WTC11 (cell line): ENCODE measurements around the gene TMEM271. TPM values are rescaled to one million over a fixed set of nuclear protein-coding genes. Genes with fewer than 3 reads are reported as not detected.

ENCODE experiments used
- ATAC-seq: fragments of 200-7000 bp; cut with Tn5 transposase; 2 replicates; pipeline ENCODE4 v1.10.0; 2021; ENCODE audit warnings: mild to moderate bottlenecking, moderate library complexity
- CTCF ChIA-PET: fragments of 300-600 bp; sonication (Branson Sonifier 250); formaldehyde crosslinking; loops from one replicate; lab custom pipeline; 2021; ENCODE audit warnings: antibody characterized with exemption; lab: Charles Lee
- POLR2A ChIA-PET: fragments of 350-600 bp; sonication (Branson Sonifier 250); formaldehyde crosslinking; loops from one replicate; lab custom pipeline; 2021; ENCODE audit warnings: antibody characterized with exemption; lab: Charles Lee
- DNase-seq: peaks from one replicate; pipeline ENCODE4 v3.0.0; 2021; ENCODE audit warnings: low spot score
- H3K27ac Mint-ChIP-seq: 2 replicates; pipeline ENCODE4 v1.8.0; 2021; ENCODE audit warnings: mixed read lengths
- H3K27me3 Mint-ChIP-seq: 2 replicates; pipeline ENCODE4 v1.8.0; 2021; ENCODE audit warnings: low read depth, mild to moderate bottlenecking, moderate library complexity, mixed read lengths
- H3K36me3 Mint-ChIP-seq: 2 replicates; pipeline ENCODE4 v1.8.0; 2021; ENCODE audit warnings: mixed read lengths
- H3K4me1 Mint-ChIP-seq: 2 replicates; pipeline ENCODE4 v1.8.0; 2022; ENCODE audit warnings: mixed read lengths
- H3K4me3 Mint-ChIP-seq: 2 replicates; pipeline ENCODE4 v1.8.0; 2021; ENCODE audit warnings: mild to moderate bottlenecking, moderate library complexity, mixed read lengths
- H3K9me3 Mint-ChIP-seq: 2 replicates; pipeline ENCODE4 v1.8.0; 2021; ENCODE audit warnings: mixed read lengths
- ARID4B ChIP-seq: sonication (generic); formaldehyde crosslinking; IDR thresholded peaks from 2 replicates; pipeline ENCODE4 v1.8.0; 2023; ENCODE audit warnings: missing genetic modification reagents, mild to moderate bottlenecking, borderline replicate concordance
- ATF1 ChIP-seq: sonication (generic); formaldehyde crosslinking; IDR thresholded peaks from 2 replicates; pipeline ENCODE4 v1.8.1; 2023; ENCODE audit warnings: mild to moderate bottlenecking, moderate library complexity, missing genetic modification reagents
- E2F1 ChIP-seq: sonication (generic); formaldehyde crosslinking; IDR thresholded peaks from 2 replicates; pipeline ENCODE4 v1.8.0; 2022; ENCODE audit warnings: mild to moderate bottlenecking, missing genetic modification reagents
- ETV6 ChIP-seq: sonication (generic); formaldehyde crosslinking; IDR thresholded peaks from 2 replicates; pipeline ENCODE4 v1.8.1; 2022; ENCODE audit warnings: mild to moderate bottlenecking, missing genetic modification reagents
- GABPB1 ChIP-seq: sonication (generic); formaldehyde crosslinking; IDR thresholded peaks from 2 replicates; pipeline ENCODE4 v1.8.1; 2023; ENCODE audit warnings: mild to moderate bottlenecking, missing genetic modification reagents
- GRHL2 ChIP-seq: fragments of 250-450 bp; sonication (Bioruptor Pico); IDR thresholded peaks from 2 replicates; pipeline ENCODE4 v1.8.0; 2022; ENCODE audit warnings: mild to moderate bottlenecking, moderate library complexity; ENCODE audit not compliant: insufficient replicate concordance, severe bottlenecking
- GTF2I ChIP-seq: fragments of 250-450 bp; sonication (Bioruptor Pico); conservative IDR thresholded peaks from 2 replicates; pipeline ENCODE4 v1.4.0; 2021; ENCODE audit warnings: mild to moderate bottlenecking
- KAT7 ChIP-seq: sonication (generic); formaldehyde crosslinking; IDR thresholded peaks from 2 replicates; pipeline ENCODE4 v1.8.1; 2023; ENCODE audit warnings: missing genetic modification reagents, mild to moderate bottlenecking, borderline replicate concordance
- MLX ChIP-seq: sonication (generic); formaldehyde crosslinking; IDR thresholded peaks from 2 replicates; pipeline ENCODE4 v1.8.1; 2023; ENCODE audit warnings: mild to moderate bottlenecking, missing genetic modification reagents, moderate library complexity
- RELA ChIP-seq: sonication (generic); formaldehyde crosslinking; IDR thresholded peaks from 2 replicates; pipeline ENCODE4 v1.8.1; 2022; ENCODE audit warnings: missing genetic modification reagents, mild to moderate bottlenecking, borderline replicate concordance
- SMAD4 ChIP-seq: sonication (generic); formaldehyde crosslinking; IDR thresholded peaks from 2 replicates; pipeline ENCODE4 v1.8.0; 2022; ENCODE audit warnings: mild to moderate bottlenecking, missing genetic modification reagents
- SOX15 ChIP-seq: fragments of 250-450 bp; sonication (Bioruptor Pico); IDR thresholded peaks from 2 replicates; pipeline ENCODE4 v1.9.0; 2021; ENCODE audit warnings: mild to moderate bottlenecking
- TCF7 ChIP-seq: sonication (generic); formaldehyde crosslinking; IDR thresholded peaks from 2 replicates; pipeline ENCODE4 v1.8.0; 2022; ENCODE audit warnings: mild to moderate bottlenecking, low read depth, missing genetic modification reagents, moderate library complexity
- TEAD1 ChIP-seq: sonication (generic); formaldehyde crosslinking; IDR thresholded peaks from 2 replicates; pipeline ENCODE4 v1.8.0; 2022; ENCODE audit warnings: mild to moderate bottlenecking, missing genetic modification reagents
- ZBTB21 ChIP-seq: sonication (generic); formaldehyde crosslinking; IDR thresholded peaks from 2 replicates; pipeline ENCODE4 v1.8.1; 2023; ENCODE audit warnings: mild to moderate bottlenecking, missing genetic modification reagents, borderline replicate concordance
- ZBTB43 ChIP-seq: sonication (generic); formaldehyde crosslinking; IDR thresholded peaks from 2 replicates; pipeline ENCODE4 v1.8.1; 2023; ENCODE audit warnings: mild to moderate bottlenecking, missing genetic modification reagents
- ZMAT4 ChIP-seq: fragments of 250-450 bp; sonication (Bioruptor Pico); IDR thresholded peaks from 2 replicates; pipeline ENCODE4 v1.9.0; 2021; ENCODE audit warnings: mild to moderate bottlenecking
- ZNF121 ChIP-seq: sonication (generic); formaldehyde crosslinking; IDR thresholded peaks from 2 replicates; pipeline ENCODE4 v1.8.0; 2023; ENCODE audit warnings: missing genetic modification reagents
- ZNF138 ChIP-seq: sonication (generic); formaldehyde crosslinking; conservative IDR thresholded peaks from 2 replicates; pipeline ENCODE4 v1.8.1; 2022; ENCODE audit warnings: mild to moderate bottlenecking, moderate library complexity, missing genetic modification reagents
- ZNF232 ChIP-seq: sonication (generic); formaldehyde crosslinking; IDR thresholded peaks from 2 replicates; pipeline ENCODE4 v1.8.0; 2022; ENCODE audit warnings: mild to moderate bottlenecking, missing genetic modification reagents
- ZNF396 ChIP-seq: fragments of 250-450 bp; sonication (Bioruptor Pico); IDR thresholded peaks from 2 replicates; pipeline ENCODE4 v1.8.0; 2021; ENCODE audit warnings: mild to moderate bottlenecking, moderate library complexity, borderline replicate concordance
- total RNA-seq: library from RNA; stranded (reverse); gene quantifications from 3 replicates; pipeline ENCODE4 v1.2.3, GENCODE V29; 2021

TMEM271 gene
- total RNA-seq, 1 experiment from 2014 or later, result 0.31 TPM

GRCh38 chr4:530017-530781 lies 45.9 kb downstream of the TMEM271 start:
- DNase-seq (no peak), ATAC-seq (no peak)
- Mint-ChIP-seq H3K27me3 (no peaks in the 10 kb centered on the region), H3K4me3 (no peak overlapping the region), H3K27ac (no peak overlapping the region; the same call in 1 of the 2 replicates), H3K36me3 (peaks cover 44% of the 10 kb centered on the region), H3K4me1 (peaks cover 16% of the 10 kb centered on the region), H3K9me3 (0 out of 2 replicates have a peak, but pooled peaks cover 7% of the 10 kb centered on the region)
- CTCF ChIA-PET, result no interaction called here
- POLR2A ChIA-PET, result no interaction called here
- no peak for TF ChIP-seq ZBTB43
- TF ChIP-seq TCF7, result no peak
- TF ChIP-seq RELA (CRISPR knock-in tag), result no peak
- no peak for TF ChIP-seq ETV6 (CRISPR knock-in tag)
- TF ChIP-seq GABPB1 (CRISPR knock-in tag), result no peak
- TF ChIP-seq GRHL2 (CRISPR knock-in tag), result no peak

GRCh38 chr4:529563-529962 lies 46.5 kb downstream of the TMEM271 start:
- POLR2A ChIA-PET, result no interaction called here

GRCh38 chr4:528835-529234 lies 47.3 kb downstream of the TMEM271 start:
- ATAC-seq (no peak), DNase-seq (no peak)
- H3K27ac Mint-ChIP-seq, result peak overlapping the region; percentile 66; the same call in 1 of the 2 replicates
- H3K9me3 Mint-ChIP-seq, result 0 out of 2 replicates have a peak, but pooled peaks cover 7% of the 10 kb centered on the region
- H3K4me3 Mint-ChIP-seq, result no peak overlapping the region
- H3K4me1 Mint-ChIP-seq, result peaks cover 16% of the 10 kb centered on the region
- ChIA-PET CTCF (no interaction called here), POLR2A (no interaction called here)
- H3K36me3 Mint-ChIP-seq, result peaks cover 50% of the 10 kb centered on the region
- H3K27me3 Mint-ChIP-seq, result no peaks in the 10 kb centered on the region
- TF ChIP-seq ZNF396 (CRISPR knock-in tag) (no peak), ZBTB21 (no peak), ZNF121 (no peak), E2F1 (no peak), ARID4B (CRISPR knock-in tag) (no peak), ZNF138 (CRISPR knock-in tag) (no peak), SMAD4 (CRISPR knock-in tag) (no peak), SOX15 (no peak), ZBTB43 (no peak)

More at GRCh38 chr4:529563-529962, 46.5 kb downstream of the TMEM271 start:
- CTCF ChIA-PET, result no interaction called here
- Mint-ChIP-seq H3K27ac (no peak overlapping the region; the same call in 1 of the 2 replicates), H3K4me3 (no peak overlapping the region), H3K4me1 (peaks cover 16% of the 10 kb centered on the region), H3K9me3 (0 out of 2 replicates have a peak, but pooled peaks cover 7% of the 10 kb centered on the region)
- ATAC-seq (no peak), DNase-seq (no peak)
- TF ChIP-seq GABPB1 (CRISPR knock-in tag), result no peak
- no peak for TF ChIP-seq TEAD1 (CRISPR knock-in tag)
- TF ChIP-seq SOX15, result no peak
- no peak for TF ChIP-seq GTF2I
- TF ChIP-seq KAT7 (CRISPR knock-in tag), result no peak
- no peak for TF ChIP-seq ZMAT4 (CRISPR knock-in tag)
- TF ChIP-seq MLX, result no peak
- no peak for TF ChIP-seq SMAD4 (CRISPR knock-in tag)
- no peak for TF ChIP-seq ZNF232 (CRISPR knock-in tag)
- no peak for TF ChIP-seq ATF1 (CRISPR knock-in tag)
- TF ChIP-seq, all 79 proteins: peak for 0
- Mint-ChIP-seq H3K27me3 (no peaks in the 10 kb centered on the region), H3K36me3 (peaks cover 44% of the 10 kb centered on the region)
